ENCODE data around the gene TSC2.

- TF ChIP-seq CTCF (IDR thresholded peaks at IDR 0.05), result no peak
- TF ChIP-seq POLR2AphosphoS5 (IDR thresholded peaks at IDR 0.05), result no peak
- no peak for TF ChIP-seq POLR2A (IDR thresholded peaks at IDR 0.05)
Observed at GRCh38 chr16:2084895-2085625, 37.3 kb downstream of the TSC2 start.

Data from breast epithelium (tissue), 3 donors.